Measurements from ENCODE around the gene TFIP11.

Gene TFIP11

GRCh38 chr22:26453216-26453615 lies 59.1 kb downstream of the TFIP11 start:
- no peak for DNase-seq
- Histone ChIP-seq H3K4me1 (ENCODE audit: control insufficient read depth, insufficient read depth, low read length, poor library complexity, severe bottlenecking) (no peaks in the 10 kb centered on the region), H3K36me3 (ENCODE audit: control insufficient read depth, insufficient read depth, low read length) (peaks cover 38% of the 10 kb centered on the region), H3K4me3 (ENCODE audit: insufficient read depth, low read depth, low read length, poor library complexity, severe bottlenecking) (no peak overlapping the region), H3K27me3 (replicated peaks; ENCODE audit: control insufficient read depth, insufficient read depth, low read length, poor library complexity, severe bottlenecking) (no peaks in the 10 kb centered on the region), H3K9me3 (ENCODE audit: control insufficient read depth, low read length) (no peaks in the 10 kb centered on the region), H3K27ac (ENCODE audit: insufficient read depth, low read length, poor library complexity, severe bottlenecking) (no peak overlapping the region)

GRCh38 chr22:26452236-26453016 lies 59.8 kb downstream of the TFIP11 start:
- Histone ChIP-seq H3K27me3 (replicated peaks; ENCODE audit: control insufficient read depth, insufficient read depth, low read length, poor library complexity, severe bottlenecking) (no peaks in the 10 kb centered on the region), H3K36me3 (ENCODE audit: control insufficient read depth, insufficient read depth, low read length) (peaks cover 30% of the 10 kb centered on the region), H3K9me3 (ENCODE audit: control insufficient read depth, low read length) (no peaks in the 10 kb centered on the region), H3K4me1 (ENCODE audit: control insufficient read depth, insufficient read depth, low read length, poor library complexity, severe bottlenecking) (no peaks in the 10 kb centered on the region), H3K4me3 (ENCODE audit: insufficient read depth, low read depth, low read length, poor library complexity, severe bottlenecking) (no peak overlapping the region), H3K27ac (ENCODE audit: insufficient read depth, low read length, poor library complexity, severe bottlenecking) (no peak overlapping the region)
- no peak for DNase-seq

GRCh38 chr22:26450453-26451185 lies 61.7 kb downstream of the TFIP11 start:
- no peaks in the 10 kb centered on the region for H3K27me3 ChIP-seq (replicated peaks; ENCODE audit: control insufficient read depth, insufficient read depth, low read length, poor library complexity, severe bottlenecking)
- peaks cover 22% of the 10 kb centered on the region for H3K36me3 ChIP-seq (ENCODE audit: control insufficient read depth, insufficient read depth, low read length)
- H3K4me1 ChIP-seq (ENCODE audit: control insufficient read depth, insufficient read depth, low read length, poor library complexity, severe bottlenecking), result no peaks in the 10 kb centered on the region
- no peak overlapping the region for H3K4me3 ChIP-seq (ENCODE audit: insufficient read depth, low read depth, low read length, poor library complexity, severe bottlenecking)
- H3K27ac ChIP-seq (ENCODE audit: insufficient read depth, low read length, poor library complexity, severe bottlenecking), result no peak overlapping the region
- H3K9me3 ChIP-seq (ENCODE audit: control insufficient read depth, low read length), result no peaks in the 10 kb centered on the region
- DNase-seq, result no peak

GRCh38 chr22:26448941-26449340 lies 63.3 kb downstream of the TFIP11 start:
- no peak for DNase-seq

GRCh38 chr22:26448334-26448733 lies 63.9 kb downstream of the TFIP11 start:
- H3K36me3 ChIP-seq (ENCODE audit: control insufficient read depth, insufficient read depth, low read length), result peaks cover 22% of the 10 kb centered on the region
- H3K9me3 ChIP-seq (ENCODE audit: control insufficient read depth, low read length), result no peaks in the 10 kb centered on the region
- no peak for DNase-seq
- no peak overlapping the region for H3K4me3 ChIP-seq (ENCODE audit: insufficient read depth, low read depth, low read length, poor library complexity, severe bottlenecking)
- no peaks in the 10 kb centered on the region for H3K4me1 ChIP-seq (ENCODE audit: control insufficient read depth, insufficient read depth, low read length, poor library complexity, severe bottlenecking)
- H3K27me3 ChIP-seq (replicated peaks; ENCODE audit: control insufficient read depth, insufficient read depth, low read length, poor library complexity, severe bottlenecking), result no peaks in the 10 kb centered on the region
- H3K27ac ChIP-seq (ENCODE audit: insufficient read depth, low read length, poor library complexity, severe bottlenecking), result no peak overlapping the region

More at GRCh38 chr22:26448941-26449340, 63.3 kb downstream of the TFIP11 start:
- H3K9me3 ChIP-seq (ENCODE audit: control insufficient read depth, low read length), result no peaks in the 10 kb centered on the region
- H3K4me1 ChIP-seq (ENCODE audit: control insufficient read depth, insufficient read depth, low read length, poor library complexity, severe bottlenecking), result no peaks in the 10 kb centered on the region
- peaks cover 22% of the 10 kb centered on the region for H3K36me3 ChIP-seq (ENCODE audit: control insufficient read depth, insufficient read depth, low read length)
- H3K4me3 ChIP-seq (ENCODE audit: insufficient read depth, low read depth, low read length, poor library complexity, severe bottlenecking), result no peak overlapping the region
- no peak overlapping the region for H3K27ac ChIP-seq (ENCODE audit: insufficient read depth, low read length, poor library complexity, severe bottlenecking)
- no peaks in the 10 kb centered on the region for H3K27me3 ChIP-seq (replicated peaks; ENCODE audit: control insufficient read depth, insufficient read depth, low read length, poor library complexity, severe bottlenecking)

- Histone ChIP-seq H3K9me3 (ENCODE audit: control insufficient read depth, low read length) (no peaks in the 10 kb centered on the region), H3K27me3 (replicated peaks; ENCODE audit: control insufficient read depth, insufficient read depth, low read length, poor library complexity, severe bottlenecking) (no peaks in the 10 kb centered on the region), H3K27ac (ENCODE audit: insufficient read depth, low read length, poor library complexity, severe bottlenecking) (no peak overlapping the region), H3K4me1 (ENCODE audit: control insufficient read depth, insufficient read depth, low read length, poor library complexity, severe bottlenecking) (no peaks in the 10 kb centered on the region), H3K4me3 (ENCODE audit: insufficient read depth, low read depth, low read length, poor library complexity, severe bottlenecking) (no peak overlapping the region), H3K36me3 (ENCODE audit: control insufficient read depth, insufficient read depth, low read length) (peaks cover 17% of the 10 kb centered on the region)
- no peak for DNase-seq
Measured at GRCh38 chr22:26447584-26448329, 64.5 kb downstream of the TFIP11 start.

GRCh38 chr22:26446808-26447515 lies 65.3 kb downstream of the TFIP11 start:
- no peaks in the 10 kb centered on the region for H3K27me3 ChIP-seq (replicated peaks; ENCODE audit: control insufficient read depth, insufficient read depth, low read length, poor library complexity, severe bottlenecking)
- no peak overlapping the region for H3K27ac ChIP-seq (ENCODE audit: insufficient read depth, low read length, poor library complexity, severe bottlenecking)
- no peak overlapping the region for H3K4me3 ChIP-seq (ENCODE audit: insufficient read depth, low read depth, low read length, poor library complexity, severe bottlenecking)
- DNase-seq, result no peak
- peaks cover 11% of the 10 kb centered on the region for H3K36me3 ChIP-seq (ENCODE audit: control insufficient read depth, insufficient read depth, low read length)
- H3K4me1 ChIP-seq (ENCODE audit: control insufficient read depth, insufficient read depth, low read length, poor library complexity, severe bottlenecking), result no peaks in the 10 kb centered on the region
- no peaks in the 10 kb centered on the region for H3K9me3 ChIP-seq (ENCODE audit: control insufficient read depth, low read length)

GRCh38 chr22:26445577-26446275 lies 66.5 kb downstream of the TFIP11 start:
- no peak for DNase-seq
- no peaks in the 10 kb centered on the region for H3K4me1 ChIP-seq (ENCODE audit: control insufficient read depth, insufficient read depth, low read length, poor library complexity, severe bottlenecking)
- H3K27ac ChIP-seq (ENCODE audit: insufficient read depth, low read length, poor library complexity, severe bottlenecking), result no peak overlapping the region
- no peaks in the 10 kb centered on the region for H3K9me3 ChIP-seq (ENCODE audit: control insufficient read depth, low read length)
- no peaks in the 10 kb centered on the region for H3K36me3 ChIP-seq (ENCODE audit: control insufficient read depth, insufficient read depth, low read length)
- no peak overlapping the region for H3K4me3 ChIP-seq (ENCODE audit: insufficient read depth, low read depth, low read length, poor library complexity, severe bottlenecking)
- no peaks in the 10 kb centered on the region for H3K27me3 ChIP-seq (replicated peaks; ENCODE audit: control insufficient read depth, insufficient read depth, low read length, poor library complexity, severe bottlenecking)

- DNase-seq, result no peak
- Histone ChIP-seq H3K9me3 (ENCODE audit: control insufficient read depth, low read length) (no peaks in the 10 kb centered on the region), H3K4me3 (ENCODE audit: insufficient read depth, low read depth, low read length, poor library complexity, severe bottlenecking) (no peak overlapping the region)
Measured at GRCh38 chr22:26444777-26445176, 67.5 kb downstream of the TFIP11 start.

More at GRCh38 chr22:26444777-26445176, 67.5 kb downstream of the TFIP11 start:
- H3K27ac ChIP-seq (ENCODE audit: insufficient read depth, low read length, poor library complexity, severe bottlenecking), result no peak overlapping the region
- H3K4me1 ChIP-seq (ENCODE audit: control insufficient read depth, insufficient read depth, low read length, poor library complexity, severe bottlenecking), result no peaks in the 10 kb centered on the region
- H3K27me3 ChIP-seq (replicated peaks; ENCODE audit: control insufficient read depth, insufficient read depth, low read length, poor library complexity, severe bottlenecking), result no peaks in the 10 kb centered on the region
- H3K36me3 ChIP-seq (ENCODE audit: control insufficient read depth, insufficient read depth, low read length), result no peaks in the 10 kb centered on the region
